ENCODE data around the gene ALB. TPM values are rescaled to one million over a fixed set of nuclear protein-coding genes. Genes with fewer than 3 reads are reported as not detected.
"Not testable (repeated sequence)": the region's sequence is repeated elsewhere in the genome, so short reads cannot be mapped to it uniquely, and the experiment has no call there.

Gene ALB
- total RNA-seq = not detected
- 0 reads per million in 2 donors for total RNA-seq

- DNase-seq (no peak), ATAC-seq (no peak)
- Mint-ChIP-seq H3K36me3 (ENCODE audit: low read depth) (no peaks in the 10 kb centered on the region), H3K4me3 (no peak within 1 kb of the TSS), H3K27ac (no peak within 1 kb of the TSS), H3K27me3 (no peaks in the 10 kb centered on the region), H3K4me1 (no peaks in the 10 kb centered on the region)
- no peaks in the 10 kb centered on the region for H3K9me3 ChIP-seq (ENCODE audit: control insufficient read depth, low read length, poor library complexity, severe bottlenecking)
These were observed at the start of gene ALB for GRCh38 chr4:73404042-73404441. Gene ALB, plus strand, starts transcription at chr4:73404287. Its CDS starts 41 bp downstream, at chr4:73404328.

- not testable (repeated sequence) for DNase-seq; H3K4me3 Mint-ChIP-seq; H3K27me3 Mint-ChIP-seq; H3K36me3 Mint-ChIP-seq (ENCODE audit: low read depth); H3K9me3 ChIP-seq (ENCODE audit: control insufficient read depth, low read length, poor library complexity, severe bottlenecking); H3K27ac Mint-ChIP-seq; H3K4me1 Mint-ChIP-seq; ATAC-seq
These were observed 46.9 kb upstream of the ALB start for GRCh38 chr4:73357174-73357573.

GRCh38 chr4:73369506-73370199, 34.4 kb upstream of the ALB start:
- H3K9me3 ChIP-seq (ENCODE audit: control insufficient read depth, low read length, poor library complexity, severe bottlenecking); H3K27me3 Mint-ChIP-seq; H3K4me1 Mint-ChIP-seq; ATAC-seq; H3K36me3 Mint-ChIP-seq (ENCODE audit: low read depth); H3K4me3 Mint-ChIP-seq; H3K27ac Mint-ChIP-seq; DNase-seq: not testable (repeated sequence)

DNA sequence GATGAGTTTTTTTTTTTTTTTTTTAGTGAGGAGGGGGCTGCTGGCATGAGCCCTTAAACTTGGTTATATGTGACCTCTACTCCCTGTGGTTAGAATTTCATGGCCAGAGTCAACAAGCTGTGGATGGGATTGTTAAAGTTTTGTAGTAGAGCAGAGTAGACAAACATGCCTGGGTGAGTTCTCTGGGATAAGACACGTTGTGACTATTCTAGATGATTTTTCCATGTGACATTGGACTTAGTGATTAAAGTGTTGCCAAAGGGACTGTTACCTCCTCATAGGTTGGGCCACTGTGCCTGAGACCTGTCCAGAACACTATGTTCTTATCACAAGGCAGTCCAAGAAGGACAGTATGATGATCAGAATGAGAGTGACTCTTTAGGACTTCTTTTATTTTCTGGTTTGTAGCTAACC, 28.8 kb upstream of the ALB start:
- no peak for ATAC-seq
- peaks cover 9% of the 10 kb centered on the region for H3K27me3 Mint-ChIP-seq
- H3K4me1 Mint-ChIP-seq = no peaks in the 10 kb centered on the region
- H3K4me3 Mint-ChIP-seq = no peak overlapping the region
- no peak overlapping the region for H3K27ac Mint-ChIP-seq
- no peak for DNase-seq
- H3K36me3 Mint-ChIP-seq (ENCODE audit: low read depth) = no peaks in the 10 kb centered on the region
- H3K9me3 ChIP-seq (ENCODE audit: control insufficient read depth, low read length, poor library complexity, severe bottlenecking) = no peaks in the 10 kb centered on the region

- H3K4me3 Mint-ChIP-seq = no peak overlapping the region
- H3K27ac Mint-ChIP-seq = no peak overlapping the region
- H3K4me1 Mint-ChIP-seq = no peaks in the 10 kb centered on the region
- DNase-seq (no peak), ATAC-seq (no peak)
- peaks cover 9% of the 10 kb centered on the region for H3K27me3 Mint-ChIP-seq
- H3K36me3 Mint-ChIP-seq (ENCODE audit: low read depth) = no peaks in the 10 kb centered on the region
- H3K9me3 ChIP-seq (ENCODE audit: control insufficient read depth, low read length, poor library complexity, severe bottlenecking) = no peaks in the 10 kb centered on the region
These were observed 27.8 kb upstream of the ALB start for GRCh38 chr4:73376251-73376650.

DNA sequence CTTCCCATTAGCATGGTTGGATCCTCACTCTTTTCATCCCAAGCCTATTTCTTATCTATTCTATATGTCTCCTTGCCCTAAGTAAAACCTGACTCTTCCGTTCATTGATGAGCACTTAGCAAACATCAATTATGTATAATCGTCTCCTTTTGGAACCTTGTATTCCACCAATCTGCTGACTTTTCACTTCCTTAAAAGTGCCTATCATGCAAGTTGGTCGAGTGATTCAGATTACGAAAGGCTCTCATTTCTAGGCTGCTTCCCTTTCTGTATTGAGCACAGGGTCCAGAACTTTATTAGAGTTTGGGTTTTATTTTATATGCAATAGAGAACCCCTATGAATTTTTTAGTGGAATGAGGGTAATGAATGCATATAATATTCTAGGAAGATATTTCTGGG, 27.1 kb upstream of the ALB start:
- ATAC-seq (no peak), DNase-seq (no peak)
- H3K9me3 ChIP-seq (ENCODE audit: control insufficient read depth, low read length, poor library complexity, severe bottlenecking) = no peaks in the 10 kb centered on the region
- Mint-ChIP-seq H3K27ac (no peak overlapping the region), H3K4me1 (no peaks in the 10 kb centered on the region), H3K27me3 (peaks cover 9% of the 10 kb centered on the region), H3K4me3 (no peak overlapping the region), H3K36me3 (ENCODE audit: low read depth) (no peaks in the 10 kb centered on the region)

DNA sequence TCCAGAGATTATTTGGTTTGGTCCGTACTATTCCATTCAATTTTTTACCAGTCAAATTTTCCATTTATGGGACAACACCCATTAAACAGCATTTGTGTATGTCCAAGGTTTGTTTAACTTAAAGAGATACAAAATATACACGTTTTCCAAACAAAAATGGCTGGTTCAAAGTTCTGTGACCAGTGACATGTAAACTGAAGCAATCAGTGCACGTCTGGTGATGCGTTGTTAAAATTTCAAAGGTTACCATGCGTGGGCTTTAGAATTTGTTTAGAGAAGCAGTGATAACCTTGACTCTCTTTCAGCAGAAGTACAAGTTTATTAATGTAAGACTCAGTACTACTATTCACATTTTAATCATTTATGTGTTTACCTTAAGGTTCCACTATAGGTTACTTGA, 25.2 kb upstream of the ALB start:
- H3K36me3 Mint-ChIP-seq (ENCODE audit: low read depth) = no peaks in the 10 kb centered on the region
- peaks cover 9% of the 10 kb centered on the region for H3K27me3 Mint-ChIP-seq
- H3K4me3 Mint-ChIP-seq = no peak overlapping the region
- no peak overlapping the region for H3K27ac Mint-ChIP-seq
- DNase-seq = no peak
- H3K9me3 ChIP-seq (ENCODE audit: control insufficient read depth, low read length, poor library complexity, severe bottlenecking) = no peaks in the 10 kb centered on the region
- ATAC-seq = no peak
- no peaks in the 10 kb centered on the region for H3K4me1 Mint-ChIP-seq

GRCh38 chr4:73379946-73380345, 24.1 kb upstream of the ALB start:
- no peak overlapping the region for H3K27ac Mint-ChIP-seq
- ATAC-seq = no peak
- peaks cover 4% of the 10 kb centered on the region for H3K27me3 Mint-ChIP-seq
- DNase-seq = no peak
- H3K4me1 Mint-ChIP-seq = no peaks in the 10 kb centered on the region
- no peaks in the 10 kb centered on the region for H3K9me3 ChIP-seq (ENCODE audit: control insufficient read depth, low read length, poor library complexity, severe bottlenecking)
- H3K4me3 Mint-ChIP-seq = no peak overlapping the region
- H3K36me3 Mint-ChIP-seq (ENCODE audit: low read depth) = no peaks in the 10 kb centered on the region

DNA sequence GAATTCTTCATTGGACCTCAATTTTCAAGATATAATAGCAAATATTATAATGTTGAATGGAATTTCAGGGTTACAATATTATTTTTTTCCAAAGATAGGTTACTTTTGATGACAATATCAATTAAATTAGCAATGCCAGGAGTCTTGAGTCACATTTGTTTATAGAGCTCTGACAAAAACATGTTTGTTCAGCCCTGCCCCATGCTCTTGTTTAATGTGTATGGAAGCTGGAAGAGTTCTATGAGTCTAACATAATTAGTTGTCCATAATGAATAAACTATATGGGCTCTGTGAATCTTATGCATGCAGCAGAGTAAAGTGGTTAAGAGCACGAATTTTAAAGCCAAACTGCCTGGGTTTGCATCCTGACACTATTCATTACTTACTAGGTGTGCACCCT, 22.9 kb upstream of the ALB start:
- Mint-ChIP-seq H3K27me3 (no peaks in the 10 kb centered on the region), H3K27ac (no peak overlapping the region), H3K4me3 (no peak overlapping the region), H3K4me1 (no peaks in the 10 kb centered on the region), H3K36me3 (ENCODE audit: low read depth) (no peaks in the 10 kb centered on the region)
- ATAC-seq (no peak), DNase-seq (no peak)
- no peaks in the 10 kb centered on the region for H3K9me3 ChIP-seq (ENCODE audit: control insufficient read depth, low read length, poor library complexity, severe bottlenecking)

DNA sequence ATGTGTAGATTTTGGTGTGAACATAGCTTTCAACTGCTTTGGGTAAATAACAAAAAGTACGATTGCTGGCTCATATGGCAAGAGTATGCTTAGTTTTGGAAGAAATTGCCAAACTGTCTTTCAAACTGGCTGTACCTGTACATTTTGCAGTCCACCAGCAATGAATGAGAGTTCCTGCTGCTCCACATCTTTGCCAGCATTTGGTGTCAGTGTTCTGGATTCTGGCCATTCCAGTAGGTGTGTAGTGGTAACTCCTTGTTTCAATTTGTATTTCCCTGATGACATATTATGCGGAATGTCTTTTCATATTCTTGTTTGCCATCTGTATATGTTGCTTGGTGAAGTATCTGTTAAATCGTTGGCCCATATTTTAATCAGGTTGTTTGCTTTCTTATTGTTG, 20.6 kb upstream of the ALB start:
- Mint-ChIP-seq H3K36me3 (ENCODE audit: low read depth) (no peaks in the 10 kb centered on the region), H3K27me3 (no peaks in the 10 kb centered on the region)
- DNase-seq = no peak

GRCh38 chr4:73387552-73387951, 16.5 kb upstream of the ALB start:
- no peak overlapping the region for H3K4me3 Mint-ChIP-seq
- no peak for DNase-seq
- H3K9me3 ChIP-seq (ENCODE audit: control insufficient read depth, low read length, poor library complexity, severe bottlenecking) = no peaks in the 10 kb centered on the region
- no peaks in the 10 kb centered on the region for H3K36me3 Mint-ChIP-seq (ENCODE audit: low read depth)
- H3K4me1 Mint-ChIP-seq = no peaks in the 10 kb centered on the region
- ATAC-seq = no peak
- no peak overlapping the region for H3K27ac Mint-ChIP-seq
- no peaks in the 10 kb centered on the region for H3K27me3 Mint-ChIP-seq

More for the DNA sequence above, 20.6 kb upstream of the ALB start:
- ATAC-seq = no peak
- Mint-ChIP-seq H3K27ac (no peak overlapping the region), H3K4me1 (no peaks in the 10 kb centered on the region), H3K4me3 (no peak overlapping the region)
- no peaks in the 10 kb centered on the region for H3K9me3 ChIP-seq (ENCODE audit: control insufficient read depth, low read length, poor library complexity, severe bottlenecking)

DNA sequence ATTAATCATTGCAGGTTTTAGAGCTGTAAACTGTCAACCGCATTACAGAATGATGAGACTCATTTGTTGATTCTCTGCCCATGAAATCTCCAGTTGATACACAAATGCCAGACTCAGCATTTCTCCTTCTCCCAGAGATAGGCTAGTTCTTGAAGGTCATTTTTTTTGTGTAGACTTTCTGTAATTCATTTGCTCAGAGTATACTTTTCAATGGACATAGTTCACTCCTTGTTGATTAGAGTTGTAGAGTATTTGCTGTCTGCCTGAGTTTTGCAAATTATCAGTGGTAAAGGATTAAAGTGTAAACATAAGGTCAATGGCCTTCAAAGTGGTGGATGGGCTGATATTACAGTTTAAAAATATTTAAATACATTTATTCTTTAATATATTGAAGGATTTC, 15.2 kb upstream of the ALB start:
- DNase-seq (no peak), ATAC-seq (no peak)
- Mint-ChIP-seq H3K4me3 (no peak overlapping the region), H3K36me3 (ENCODE audit: low read depth) (no peaks in the 10 kb centered on the region), H3K27ac (no peak overlapping the region), H3K4me1 (no peaks in the 10 kb centered on the region), H3K27me3 (no peaks in the 10 kb centered on the region)
- no peaks in the 10 kb centered on the region for H3K9me3 ChIP-seq (ENCODE audit: control insufficient read depth, low read length, poor library complexity, severe bottlenecking)

GRCh38 chr4:73389663-73390062, 14.4 kb upstream of the ALB start:
- H3K4me1 Mint-ChIP-seq; H3K27ac Mint-ChIP-seq; H3K4me3 Mint-ChIP-seq; H3K27me3 Mint-ChIP-seq; ATAC-seq; DNase-seq; H3K9me3 ChIP-seq (ENCODE audit: control insufficient read depth, low read length, poor library complexity, severe bottlenecking); H3K36me3 Mint-ChIP-seq (ENCODE audit: low read depth): not testable (repeated sequence)

- no peaks in the 10 kb centered on the region for H3K36me3 Mint-ChIP-seq (ENCODE audit: low read depth)
- H3K27me3 Mint-ChIP-seq = peaks cover 5% of the 10 kb centered on the region
- no peaks in the 10 kb centered on the region for H3K9me3 ChIP-seq (ENCODE audit: control insufficient read depth, low read length, poor library complexity, severe bottlenecking)
- DNase-seq (no peak), ATAC-seq (no peak)
- no peak overlapping the region for H3K27ac Mint-ChIP-seq
- H3K4me3 Mint-ChIP-seq = no peak overlapping the region
- H3K4me1 Mint-ChIP-seq = no peaks in the 10 kb centered on the region
These were observed 12.3 kb upstream of the ALB start for GRCh38 chr4:73391774-73392173.

Data from T-helper 17 cell (primary cell).